Measurements from ENCODE around the gene ZNF629.

GRCh38 chr16:30764816-30765465, 22.1 kb downstream of the ZNF629 start:
- TF ChIP-seq POLR2AphosphoS5 (IDR thresholded peaks at IDR 0.05; ENCODE audit: low read depth, low read length): no peak
- TF ChIP-seq REST (IDR thresholded peaks at IDR 0.05; ENCODE audit: insufficient read depth in 1 of 2, low read depth in 2 of 2, low read length in 2 of 2): no peak
- no peak for TF ChIP-seq SIN3A (IDR thresholded peaks at IDR 0.05; ENCODE audit: borderline replicate concordance, insufficient read depth, low read length)
- no peak for TF ChIP-seq TAF1 (IDR thresholded peaks at IDR 0.05; ENCODE audit: borderline replicate concordance, insufficient read depth, low read length)
- no peak for TF ChIP-seq FOXP2 (optimal IDR thresholded peaks at IDR 0.05; ENCODE audit: borderline replicate concordance, extremely low read depth, extremely low read length, insufficient read depth)

All from PFSK-1 (cell line).